Pons (tissue), 1 donor: ENCODE results near the gene ITGB4.

ENCODE experiments used
- DNase-seq: peaks from one replicate; pipeline ENCODE4 v3.0.0-alpha.2; 2016; ENCODE audit warnings: low spot score

The ITGB4 gene

DNA sequence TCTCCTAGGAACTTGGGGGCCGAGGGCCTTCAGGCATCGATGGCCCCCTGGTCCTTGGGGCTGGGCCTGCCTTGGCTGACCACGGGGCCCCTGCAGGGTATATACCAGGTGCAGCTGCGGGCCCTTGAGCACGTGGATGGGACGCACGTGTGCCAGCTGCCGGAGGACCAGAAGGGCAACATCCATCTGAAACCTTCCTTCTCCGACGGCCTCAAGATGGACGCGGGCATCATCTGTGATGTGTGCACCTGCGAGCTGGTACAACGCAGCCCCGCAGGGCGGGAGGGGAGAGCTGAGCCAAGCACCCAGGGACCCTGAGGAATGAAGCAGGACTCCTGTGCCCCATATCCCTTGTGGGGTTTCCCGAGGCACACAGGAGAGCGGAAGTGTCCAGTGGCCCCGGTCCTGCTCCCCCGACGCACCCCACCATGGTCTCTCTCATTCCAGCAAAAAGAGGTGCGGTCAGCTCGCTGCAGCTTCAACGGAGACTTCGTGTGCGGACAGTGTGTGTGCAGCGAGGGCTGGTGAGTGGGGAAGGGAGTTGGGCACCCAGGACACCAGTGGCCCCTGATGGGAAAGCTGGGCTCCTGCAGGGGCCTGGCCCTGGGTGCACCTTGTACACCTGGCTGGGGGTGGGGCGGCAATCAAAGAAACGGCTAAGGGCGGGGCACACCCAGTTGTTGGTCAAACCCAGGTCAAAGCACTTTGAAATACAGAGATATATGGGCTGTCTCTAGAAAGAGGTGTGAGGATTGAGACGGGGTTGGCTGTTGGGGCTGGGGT, 10.6 kb downstream of the ITGB4 start:
- DNase-seq = no peak

- DNase-seq = no peak
Observed at GRCh38 chr17:75733471-75733870, 12.2 kb downstream of the ITGB4 start.

- no peak for DNase-seq
Observed at GRCh38 chr17:75734674-75735294, 13.5 kb downstream of the ITGB4 start.

DNA sequence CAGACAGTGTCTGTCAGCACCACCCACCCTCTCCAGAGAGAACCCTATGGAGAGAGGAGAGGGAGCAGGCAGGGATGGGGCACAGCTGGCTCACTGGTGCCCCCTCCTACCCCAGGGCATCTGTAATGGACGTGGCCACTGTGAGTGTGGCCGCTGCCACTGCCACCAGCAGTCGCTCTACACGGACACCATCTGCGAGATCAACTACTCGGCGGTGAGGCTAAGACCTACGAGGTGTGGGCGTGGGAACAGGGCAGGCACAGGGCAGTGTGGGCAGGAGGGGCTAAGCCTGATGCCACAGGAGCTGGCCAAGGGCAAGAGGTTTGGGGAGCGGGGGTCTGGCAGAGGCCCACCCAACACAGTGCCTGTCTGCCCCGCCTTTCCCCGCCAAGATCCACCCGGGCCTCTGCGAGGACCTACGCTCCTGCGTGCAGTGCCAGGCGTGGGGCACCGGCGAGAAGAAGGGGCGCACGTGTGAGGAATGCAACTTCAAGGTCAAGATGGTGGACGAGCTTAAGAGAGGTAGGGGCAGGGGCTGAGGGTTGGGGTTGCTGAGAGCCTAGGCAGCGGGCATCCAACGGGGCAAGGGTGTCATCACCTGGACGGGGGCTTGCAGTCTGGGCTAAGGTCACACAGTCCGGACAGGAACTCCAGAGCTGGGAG, 15.0 kb downstream of the ITGB4 start:
- no peak for DNase-seq

GRCh38 chr17:75737133-75737962, 16.1 kb downstream of the ITGB4 start:
- DNase-seq = no peak

DNA sequence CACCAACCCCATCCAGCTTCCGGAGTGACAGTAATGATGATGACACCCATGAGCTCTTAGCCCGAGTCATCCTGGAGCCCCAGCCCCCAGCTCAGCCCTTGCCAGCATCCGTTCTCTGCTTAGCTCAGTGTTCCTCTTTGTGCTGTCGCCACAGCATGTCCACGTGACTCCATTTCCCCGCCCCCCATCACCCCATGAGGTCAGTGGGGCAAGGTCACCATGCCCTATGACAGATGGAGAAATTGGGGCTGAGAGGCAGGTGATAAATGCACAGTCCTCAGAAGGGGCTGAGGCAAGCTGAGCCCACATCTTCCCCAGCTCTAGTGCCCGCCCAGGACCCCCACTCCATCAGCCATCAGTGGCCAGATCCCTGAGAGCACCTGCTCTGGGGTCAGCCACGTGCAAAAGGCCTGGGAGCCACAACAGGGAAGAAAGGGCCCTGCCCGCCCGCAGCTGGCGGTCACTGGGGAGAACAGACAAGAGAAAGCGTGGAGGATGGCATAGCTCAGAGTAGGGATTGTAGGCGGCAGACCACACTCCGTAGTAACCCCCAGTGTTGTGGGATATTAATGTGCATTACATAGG, 17.1 kb downstream of the ITGB4 start:
- DNase-seq = no peak

GRCh38 chr17:75739174-75739573, 17.9 kb downstream of the ITGB4 start:
- no peak for DNase-seq

- DNase-seq = no peak
Observed at GRCh38 chr17:75739801-75740200, 18.5 kb downstream of the ITGB4 start.

DNA sequence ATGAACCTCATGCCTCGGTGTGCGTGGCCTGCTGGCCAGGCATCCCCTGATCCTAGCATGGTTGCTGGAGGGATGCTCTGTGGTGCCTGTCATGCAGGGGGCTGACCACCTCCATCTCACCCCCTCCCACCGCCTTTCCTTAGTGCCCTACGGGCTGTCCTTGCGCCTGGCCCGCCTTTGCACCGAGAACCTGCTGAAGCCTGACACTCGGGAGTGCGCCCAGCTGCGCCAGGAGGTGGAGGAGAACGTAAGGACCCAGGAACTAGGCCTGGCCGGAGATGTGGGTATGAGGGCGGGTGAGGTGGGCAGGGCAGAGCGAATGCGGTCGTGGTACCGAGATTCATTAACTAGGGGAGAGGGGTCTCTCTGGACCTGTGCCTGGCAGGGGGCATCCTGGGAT, 19.0 kb downstream of the ITGB4 start:
- DNase-seq = no peak

GRCh38 chr17:75740631-75741077, 19.4 kb downstream of the ITGB4 start:
- no peak for DNase-seq

DNA sequence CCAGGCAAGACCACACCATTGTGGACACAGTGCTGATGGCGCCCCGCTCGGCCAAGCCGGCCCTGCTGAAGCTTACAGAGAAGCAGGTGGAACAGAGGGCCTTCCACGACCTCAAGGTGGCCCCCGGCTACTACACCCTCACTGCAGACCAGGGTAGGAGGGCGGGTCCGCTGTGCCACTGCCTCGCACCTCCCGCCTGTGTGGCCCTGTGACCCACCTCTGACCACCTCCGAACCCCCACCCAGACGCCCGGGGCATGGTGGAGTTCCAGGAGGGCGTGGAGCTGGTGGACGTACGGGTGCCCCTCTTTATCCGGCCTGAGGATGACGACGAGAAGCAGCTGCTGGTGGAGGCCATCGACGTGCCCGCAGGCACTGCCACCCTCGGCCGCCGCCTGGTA, 21.1 kb downstream of the ITGB4 start:
- DNase-seq = no peak

DNA sequence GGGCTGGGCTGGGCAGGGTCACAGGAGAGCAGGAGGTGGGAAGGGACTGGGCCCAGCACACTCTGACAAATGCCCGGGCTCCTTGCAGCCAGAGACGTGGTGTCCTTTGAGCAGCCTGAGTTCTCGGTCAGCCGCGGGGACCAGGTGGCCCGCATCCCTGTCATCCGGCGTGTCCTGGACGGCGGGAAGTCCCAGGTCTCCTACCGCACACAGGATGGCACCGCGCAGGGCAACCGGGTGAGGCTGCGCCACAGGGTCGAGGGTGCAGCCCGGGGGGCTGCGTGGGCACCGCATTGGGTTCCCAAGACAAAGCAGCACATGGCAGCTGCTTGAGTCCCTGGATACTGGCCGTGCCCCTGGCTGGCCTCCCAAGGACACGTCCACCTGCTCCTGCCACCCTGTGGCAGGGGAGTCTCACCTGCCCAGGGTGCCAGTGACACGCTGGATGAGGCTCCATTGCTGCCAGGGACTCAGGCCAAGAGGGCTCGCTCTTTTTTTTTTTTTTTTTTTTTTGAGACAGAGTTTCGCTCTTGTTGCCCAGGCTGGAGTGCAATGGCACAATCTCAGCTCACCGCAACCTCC, 22.5 kb downstream of the ITGB4 start:
- no peak for DNase-seq

DNA sequence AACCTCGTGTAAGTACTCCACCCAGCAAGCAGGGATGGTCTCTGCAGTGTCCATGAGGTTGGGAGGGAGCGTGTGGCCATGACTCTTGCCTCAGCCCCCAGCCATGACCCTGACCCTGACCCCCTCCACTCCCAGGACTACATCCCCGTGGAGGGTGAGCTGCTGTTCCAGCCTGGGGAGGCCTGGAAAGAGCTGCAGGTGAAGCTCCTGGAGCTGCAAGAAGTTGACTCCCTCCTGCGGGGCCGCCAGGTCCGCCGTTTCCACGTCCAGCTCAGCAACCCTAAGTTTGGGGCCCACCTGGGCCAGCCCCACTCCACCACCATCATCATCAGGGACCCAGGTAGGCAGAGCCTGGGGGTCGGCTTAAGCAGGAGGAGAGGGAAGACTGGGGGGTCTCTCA, 27.4 kb downstream of the ITGB4 start:
- DNase-seq = no peak

DNA sequence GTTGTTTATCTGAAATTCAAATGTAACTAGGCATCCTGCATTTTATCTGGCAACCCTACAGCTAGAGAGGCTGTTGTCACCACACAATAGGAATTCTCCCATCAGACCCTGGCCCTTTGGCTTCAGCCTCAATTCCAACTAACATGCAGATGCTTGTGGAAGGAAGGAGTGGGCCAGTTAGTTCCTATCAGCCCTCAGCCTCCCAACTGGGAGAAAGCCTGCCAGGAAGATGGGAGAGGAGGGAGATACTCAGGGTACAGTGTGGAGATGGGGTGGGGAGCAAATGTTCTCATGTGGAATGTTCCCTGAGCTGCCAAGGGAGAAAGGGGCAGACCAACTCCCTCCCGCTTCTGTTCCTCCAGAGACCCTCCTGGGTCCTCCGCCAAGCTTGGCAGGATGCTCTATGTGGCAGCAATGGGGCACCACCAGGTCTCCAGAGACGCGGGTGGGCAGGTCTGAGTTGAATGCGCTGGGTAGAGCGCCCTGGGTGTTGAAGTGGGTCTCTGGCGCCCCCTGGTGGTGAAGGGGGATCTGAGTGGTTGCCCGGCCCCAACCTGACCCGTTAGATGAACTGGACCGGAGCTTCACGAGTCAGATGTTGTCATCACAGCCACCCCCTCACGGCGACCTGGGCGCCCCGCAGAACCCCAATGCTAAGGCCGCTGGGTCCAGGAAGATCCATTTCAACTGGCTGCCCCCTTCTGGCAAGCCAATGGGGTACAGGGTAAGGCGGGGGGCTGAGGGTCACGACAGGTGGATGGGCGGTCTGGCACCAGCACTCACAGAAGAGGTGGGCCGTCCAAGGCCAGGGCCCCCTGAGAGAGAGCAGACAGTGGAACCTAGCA, 28.5 kb downstream of the ITGB4 start:
- DNase-seq = peak; percentile 74

GRCh38 chr17:75750661-75751423, 29.6 kb downstream of the ITGB4 start:
- DNase-seq = no peak

GRCh38 chr17:75751676-75752404, 30.6 kb downstream of the ITGB4 start:
- no peak for DNase-seq

DNA sequence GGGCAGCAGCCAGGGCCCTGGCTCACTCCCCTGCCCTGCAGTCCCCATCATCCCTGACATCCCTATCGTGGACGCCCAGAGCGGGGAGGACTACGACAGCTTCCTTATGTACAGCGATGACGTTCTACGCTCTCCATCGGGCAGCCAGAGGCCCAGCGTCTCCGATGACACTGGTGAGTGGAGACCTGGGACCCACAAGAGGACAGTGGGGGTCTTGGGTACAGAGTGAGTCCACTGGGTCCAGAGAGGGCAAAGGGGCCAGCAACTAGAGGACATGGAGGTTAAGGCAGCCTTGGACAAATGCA, 31.1 kb downstream of the ITGB4 start:
- no peak for DNase-seq

- DNase-seq = no peak
Observed at GRCh38 chr17:75752802-75753513, 31.7 kb downstream of the ITGB4 start.
